ENCODE measurements around the gene KRT35. TPM values are rescaled to one million over a fixed set of nuclear protein-coding genes. Genes with fewer than 3 reads are reported as not detected.

Gene KRT35
- total and polyA plus RNA-seq, 2 experiments from 2014 or later, result not detected

- no peaks in the 10 kb centered on the region for H3K27me3 Mint-ChIP-seq (ENCODE audit: insufficient read depth, low read depth, poor library complexity)
- H4K20me1 ChIP-seq (replicated peaks; ENCODE audit: insufficient read depth), result no peaks in the 10 kb centered on the region
- H3K36me3 Mint-ChIP-seq (ENCODE audit: low read depth), result no peaks in the 10 kb centered on the region
- DNase-seq (ENCODE audit: low spot score) (no peak), ATAC-seq (peak; percentile 46; the same call in 2 of the 3 replicates)
- no peak overlapping the region for H3K4me3 ChIP-seq
- no peaks in the 10 kb centered on the region for H3K9me3 Mint-ChIP-seq
- H3K9me2 ChIP-seq (ENCODE audit: insufficient read depth), result no peaks in the 10 kb centered on the region
- H2AFZ ChIP-seq, result no peak overlapping the region
- peaks cover 7% of the 10 kb centered on the region; the same call in 2 of the 3 replicates for H3K4me1 Mint-ChIP-seq
- TF ChIP-seq ZNF331 (CRISPR knock-in tag; IDR thresholded peaks at IDR 0.05; ENCODE audit: low read depth), result no peak
- no peak for TF ChIP-seq EZH2 (IDR thresholded peaks at IDR 0.05; ENCODE audit: low read depth, unreplicated experiment)
- H3K4me2 ChIP-seq, result no peak overlapping the region
- H3K27me3 ChIP-seq (ENCODE audit: insufficient read depth), result no peaks in the 10 kb centered on the region
- H3K27ac Mint-ChIP-seq, result no peak overlapping the region
- peaks cover 5% of the 10 kb centered on the region; the same call in 1 of the 2 replicates for H3K4me1 ChIP-seq (ENCODE audit: insufficient read depth)
- H3F3A ChIP-seq (replicated peaks; ENCODE audit: low read depth), result no peaks in the 10 kb centered on the region
- no peaks in the 10 kb centered on the region for H3K36me3 ChIP-seq (ENCODE audit: insufficient read depth)
- H3K79me2 ChIP-seq (replicated peaks; ENCODE audit: insufficient read depth), result no peaks in the 10 kb centered on the region
- H3K27ac ChIP-seq (ENCODE audit: low read depth), result no peak overlapping the region
- H3K4me3 Mint-ChIP-seq, result no peak overlapping the region
Measured at GRCh38 chr17:41428591-41429291, 52.2 kb downstream of the KRT35 start.

Small RNA genes within 50 kb of the gene (microRNA-seq; reads per million reads assigned to microRNA genes)
- not detected for gene MIR6510

Small RNA genes within 50 kb of the gene (small RNA-seq; reads per million reads assigned to genes)
- gene RNU2-32P (ENCODE audit: low replicate concordance), result 5.9 reads per million, percentile 94 among the genes with 10 or more reads in this experiment

Other genes with a start within 250 kb of the KRT35 start
- not detected in 2 replicates for gene KRTAP9-3, start 248.7 kb downstream of the KRT35 start, total RNA-seq (2014; rRNA removed; shearing (Covaris generic))
- not detected in 2 replicates for gene KRTAP9-3, start 248.7 kb downstream of the KRT35 start, polyA plus RNA-seq (2016; fragmentation: Nextera tagmentation; extraction: Ambion mirVana)
- not detected in 2 replicates for gene KRTAP9-8, start 243.2 kb downstream of the KRT35 start, total RNA-seq (2014; rRNA removed; shearing (Covaris generic))
- not detected in 2 replicates for gene KRTAP9-8, start 243.2 kb downstream of the KRT35 start, polyA plus RNA-seq (2016; fragmentation: Nextera tagmentation; extraction: Ambion mirVana)
- not detected in 2 replicates for gene KRTAP9-4, start 231.5 kb downstream of the KRT35 start, total RNA-seq (2014; rRNA removed; shearing (Covaris generic))
- gene KRTAP9-4, start 231.5 kb downstream of the KRT35 start, polyA plus RNA-seq (2016; fragmentation: Nextera tagmentation; extraction: Ambion mirVana), result not detected in 2 replicates
- gene KRTAP9-9, start 225.8 kb downstream of the KRT35 start, total RNA-seq (2014; rRNA removed; shearing (Covaris generic)), result not detected in 2 replicates
- gene KRTAP9-9, start 225.8 kb downstream of the KRT35 start, polyA plus RNA-seq (2016; fragmentation: Nextera tagmentation; extraction: Ambion mirVana), result not detected in 2 replicates
- not detected in 2 replicates for gene KRTAP9-6, start 215.8 kb downstream of the KRT35 start, total RNA-seq (2014; rRNA removed; shearing (Covaris generic))
- not detected in 2 replicates for gene KRTAP9-6, start 215.8 kb downstream of the KRT35 start, polyA plus RNA-seq (2016; fragmentation: Nextera tagmentation; extraction: Ambion mirVana)
- gene KRTAP9-7, start 205.5 kb downstream of the KRT35 start, total RNA-seq (2014; rRNA removed; shearing (Covaris generic)), result not detected in 2 replicates
- not detected in 2 replicates for gene KRTAP9-7, start 205.5 kb downstream of the KRT35 start, polyA plus RNA-seq (2016; fragmentation: Nextera tagmentation; extraction: Ambion mirVana)
- not detected in 2 replicates for gene KRTAP29-1, start 178.3 kb downstream of the KRT35 start, total RNA-seq (2014; rRNA removed; shearing (Covaris generic))
- gene KRTAP29-1, start 178.3 kb downstream of the KRT35 start, polyA plus RNA-seq (2016; fragmentation: Nextera tagmentation; extraction: Ambion mirVana), result not detected in 2 replicates
- gene KRTAP16-1, start 171.8 kb downstream of the KRT35 start, total RNA-seq (2014; rRNA removed; shearing (Covaris generic)), result not detected in 2 replicates
- gene KRTAP16-1, start 171.8 kb downstream of the KRT35 start, polyA plus RNA-seq (2016; fragmentation: Nextera tagmentation; extraction: Ambion mirVana), result not detected in 2 replicates
- gene KRTAP17-1, start 165.4 kb downstream of the KRT35 start, total RNA-seq (2014; rRNA removed; shearing (Covaris generic)), result not detected in 2 replicates
- gene KRTAP17-1, start 165.4 kb downstream of the KRT35 start, polyA plus RNA-seq (2016; fragmentation: Nextera tagmentation; extraction: Ambion mirVana), result not detected in 2 replicates
- not detected in 2 replicates for gene KRT33A, start 130.3 kb downstream of the KRT35 start, total RNA-seq (2014; rRNA removed; shearing (Covaris generic))
- not detected in 2 replicates for gene KRT33A, start 130.3 kb downstream of the KRT35 start, polyA plus RNA-seq (2016; fragmentation: Nextera tagmentation; extraction: Ambion mirVana)
- not detected in 2 replicates for gene KRT33B, start 111.3 kb downstream of the KRT35 start, total RNA-seq (2014; rRNA removed; shearing (Covaris generic))
- not detected in 2 replicates for gene KRT33B, start 111.3 kb downstream of the KRT35 start, polyA plus RNA-seq (2016; fragmentation: Nextera tagmentation; extraction: Ambion mirVana)
- gene KRT34, start 98.8 kb downstream of the KRT35 start, total RNA-seq (2014; rRNA removed; shearing (Covaris generic)), result not detected in 2 replicates
- not detected in 2 replicates for gene KRT34, start 98.8 kb downstream of the KRT35 start, polyA plus RNA-seq (2016; fragmentation: Nextera tagmentation; extraction: Ambion mirVana)
- not detected in 2 replicates for gene KRT31, start 83.5 kb downstream of the KRT35 start, total RNA-seq (2014; rRNA removed; shearing (Covaris generic))
- not detected in 2 replicates for gene KRT31, start 83.5 kb downstream of the KRT35 start, polyA plus RNA-seq (2016; fragmentation: Nextera tagmentation; extraction: Ambion mirVana)
- not detected in 2 replicates for gene KRT37, start 56.6 kb downstream of the KRT35 start, total RNA-seq (2014; rRNA removed; shearing (Covaris generic))
- not detected in 2 replicates for gene KRT37, start 56.6 kb downstream of the KRT35 start, polyA plus RNA-seq (2016; fragmentation: Nextera tagmentation; extraction: Ambion mirVana)
- not detected in 2 replicates for gene KRT38, start 40.2 kb downstream of the KRT35 start, total RNA-seq (2014; rRNA removed; shearing (Covaris generic))
- not detected in 2 replicates for gene KRT38, start 40.2 kb downstream of the KRT35 start, polyA plus RNA-seq (2016; fragmentation: Nextera tagmentation; extraction: Ambion mirVana)
- gene KRT32, start 13.8 kb downstream of the KRT35 start, total RNA-seq (2014; rRNA removed; shearing (Covaris generic)), result not detected in 2 replicates
- not detected in 2 replicates for gene KRT32, start 13.8 kb downstream of the KRT35 start, polyA plus RNA-seq (2016; fragmentation: Nextera tagmentation; extraction: Ambion mirVana)
- gene KRT36, start 8.8 kb upstream of the KRT35 start, total RNA-seq (2014; rRNA removed; shearing (Covaris generic)), result not detected in 2 replicates
- not detected in 2 replicates for gene KRT36, start 8.8 kb upstream of the KRT35 start, polyA plus RNA-seq (2016; fragmentation: Nextera tagmentation; extraction: Ambion mirVana)
- gene KRT13, start 24.5 kb upstream of the KRT35 start, total RNA-seq (2014; rRNA removed; shearing (Covaris generic)), result not detected in 2 replicates
- gene KRT13, start 24.5 kb upstream of the KRT35 start, polyA plus RNA-seq (2016; fragmentation: Nextera tagmentation; extraction: Ambion mirVana), result not detected in 2 replicates
- gene KRT15, start 37.7 kb upstream of the KRT35 start, total RNA-seq (2014; rRNA removed; shearing (Covaris generic)), result 0.03 and 1.2 TPM in 2 replicates
- not detected in 2 replicates for gene KRT15, start 37.7 kb upstream of the KRT35 start, polyA plus RNA-seq (2016; fragmentation: Nextera tagmentation; extraction: Ambion mirVana)
- 109 and 134 TPM in 2 replicates for gene KRT19, start 47.2 kb upstream of the KRT35 start, total RNA-seq (2014; rRNA removed; shearing (Covaris generic))
- gene KRT19, start 47.2 kb upstream of the KRT35 start, polyA plus RNA-seq (2016; fragmentation: Nextera tagmentation; extraction: Ambion mirVana), result 105 and 112 TPM in 2 replicates
- gene KRT9, start 90.9 kb upstream of the KRT35 start, total RNA-seq (2014; rRNA removed; shearing (Covaris generic)), result not detected in 2 replicates
- gene KRT9, start 90.9 kb upstream of the KRT35 start, polyA plus RNA-seq (2016; fragmentation: Nextera tagmentation; extraction: Ambion mirVana), result not detected in 2 replicates
- gene KRT14, start 105.7 kb upstream of the KRT35 start, total RNA-seq (2014; rRNA removed; shearing (Covaris generic)), result not detected in 2 replicates
- not detected in 2 replicates for gene KRT14, start 105.7 kb upstream of the KRT35 start, polyA plus RNA-seq (2016; fragmentation: Nextera tagmentation; extraction: Ambion mirVana)
- not detected in 2 replicates for gene KRT16, start 131.6 kb upstream of the KRT35 start, total RNA-seq (2014; rRNA removed; shearing (Covaris generic))
- not detected in 2 replicates for gene KRT16, start 131.6 kb upstream of the KRT35 start, polyA plus RNA-seq (2016; fragmentation: Nextera tagmentation; extraction: Ambion mirVana)
- gene KRT17, start 143.4 kb upstream of the KRT35 start, total RNA-seq (2014; rRNA removed; shearing (Covaris generic)), result 0.63 TPM in 1 of 2 replicates, not detected in the other
- gene KRT17, start 143.4 kb upstream of the KRT35 start, polyA plus RNA-seq (2016; fragmentation: Nextera tagmentation; extraction: Ambion mirVana), result 1.8 TPM in 2 replicates
- gene EIF1, start 207.7 kb upstream of the KRT35 start, total RNA-seq (2014; rRNA removed; shearing (Covaris generic)), result 270 and 272 TPM in 2 replicates
- gene EIF1, start 207.7 kb upstream of the KRT35 start, polyA plus RNA-seq (2016; fragmentation: Nextera tagmentation; extraction: Ambion mirVana), result 525 and 603 TPM in 2 replicates
- gene GAST, start 231.2 kb upstream of the KRT35 start, total RNA-seq (2014; rRNA removed; shearing (Covaris generic)), result not detected in 2 replicates
- gene GAST, start 231.2 kb upstream of the KRT35 start, polyA plus RNA-seq (2016; fragmentation: Nextera tagmentation; extraction: Ambion mirVana), result not detected in 2 replicates

Measured in GM23338 (cell line).